B cell (primary cell): ENCODE data around the gene CAB39L.

Experiments
- CTCF ChIP-seq: fragments of 200-600 bp; IDR thresholded peaks from one replicate; pipeline ENCODE4 v1.8.0; 2022; ENCODE audit warnings: antibody characterized with exemption, mild to moderate bottlenecking
- EZH2 ChIP-seq: IDR thresholded peaks from 2 replicates; pipeline ENCODE4 v1.6.1; 2012; ENCODE audit warnings: borderline replicate concordance, low read depth, mild to moderate bottlenecking, moderate library complexity, low read length; ENCODE audit not compliant: insufficient read depth, poor library complexity, severe bottlenecking

DNA sequence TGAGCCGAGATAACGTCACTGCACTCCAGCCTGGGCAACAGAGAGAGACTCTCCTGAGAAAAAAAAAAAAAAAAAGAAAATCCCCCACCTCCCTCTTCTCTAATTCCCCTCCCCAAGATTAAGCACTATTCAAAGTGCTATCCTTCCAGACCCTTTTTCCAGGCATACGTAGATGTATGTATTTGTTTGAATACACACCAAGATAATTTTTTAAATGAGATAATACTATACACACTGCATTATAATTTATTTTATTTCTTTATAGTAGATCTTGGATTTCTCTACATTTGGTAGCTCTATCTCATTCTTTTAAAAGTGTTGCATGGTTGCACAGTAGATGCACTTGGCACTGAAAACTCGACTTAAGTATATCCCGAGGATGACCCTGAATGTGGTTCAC, 32.5 kb downstream of the CAB39L start:
- TF ChIP-seq CTCF (no peak), EZH2 (no peak)
